GM23338 (cell line): Measurements from ENCODE around the gene CENPS. TPM values are rescaled to one million over a fixed set of nuclear protein-coding genes. Genes with fewer than 3 reads are reported as not detected.

Source experiments
- ATAC-seq: fragments of 200-7000 bp; cut with Tn5 transposase; 3 replicates; pipeline ENCODE4 v1.9.1; 2020
- DNase-seq: peaks from one replicate; pipeline ENCODE4 v3.0.0-alpha.2; 2015; ENCODE audit warnings: low spot score
- H2AFZ ChIP-seq: fragments of 200-600 bp; sonication (generic); 2 replicates; pipeline ENCODE4 v1.8.0; 2016; ENCODE audit warnings: antibody characterized with exemption, mild to moderate bottlenecking, moderate library complexity
- H3F3A ChIP-seq: fragments of 200-600 bp; sonication (generic); replicated peaks from 2 replicates; pipeline ENCODE4 v1.8.0; 2017; ENCODE audit warnings: antibody characterized with exemption, mixed run types, low read depth
- H3K27ac ChIP-seq: fragments of 200-600 bp; sonication (generic); 2 replicates; pipeline ENCODE4 v1.6.1; 2016; ENCODE audit warnings: low read depth
- H3K27me3 ChIP-seq: fragments of 200-600 bp; sonication (generic); 2 replicates; pipeline ENCODE4 v1.8.0; 2016; ENCODE audit warnings: mild to moderate bottlenecking, mixed run types, moderate library complexity; ENCODE audit not compliant: insufficient read depth
- H3K36me3 ChIP-seq: fragments of 200-600 bp; sonication (generic); 2 replicates; pipeline ENCODE4 v1.8.0; 2016; ENCODE audit warnings: mild to moderate bottlenecking; ENCODE audit not compliant: insufficient read depth
- H3K4me1 ChIP-seq: fragments of 200-600 bp; sonication (generic); 2 replicates; pipeline ENCODE4 v1.8.0; 2016; ENCODE audit warnings: mild to moderate bottlenecking, moderate library complexity; ENCODE audit not compliant: insufficient read depth
- H3K4me2 ChIP-seq: fragments of 200-600 bp; sonication (generic); 2 replicates; pipeline ENCODE4 v1.7.1; 2017; ENCODE audit warnings: mixed run types
- H3K4me3 ChIP-seq: fragments of 200-600 bp; sonication (generic); 2 replicates; pipeline ENCODE4 v1.6.1; 2016; ENCODE audit warnings: mixed run types
- H3K79me2 ChIP-seq: fragments of 200-600 bp; sonication (generic); replicated peaks from 2 replicates; pipeline ENCODE4 v1.8.0; 2017; ENCODE audit warnings: mild to moderate bottlenecking; ENCODE audit not compliant: insufficient read depth
- H3K9me2 ChIP-seq: fragments of 200-600 bp; sonication (generic); 2 replicates; pipeline ENCODE4 v1.8.0; 2017; ENCODE audit not compliant: insufficient read depth
- H4K20me1 ChIP-seq: fragments of 200-600 bp; sonication (generic); replicated peaks from 2 replicates; pipeline ENCODE4 v1.8.0; 2017; ENCODE audit warnings: mild to moderate bottlenecking; ENCODE audit not compliant: insufficient read depth
- H3K27ac Mint-ChIP-seq: 2 replicates; pipeline ENCODE4 v1.8.0; 2020; ENCODE audit warnings: inconsistent platforms, mild to moderate bottlenecking, moderate library complexity, mixed read lengths
- H3K27me3 Mint-ChIP-seq: 3 replicates; pipeline ENCODE4 v1.8.0; 2022; ENCODE audit warnings: low read depth, mild to moderate bottlenecking, moderate library complexity, mixed read lengths, inconsistent platforms; ENCODE audit not compliant: insufficient read depth, poor library complexity
- H3K36me3 Mint-ChIP-seq: 3 replicates; pipeline ENCODE4 v1.8.0; 2021; ENCODE audit warnings: low read depth, mild to moderate bottlenecking, inconsistent platforms, moderate library complexity, mixed read lengths
- H3K4me1 Mint-ChIP-seq: 3 replicates; pipeline ENCODE4 v1.8.0; 2020; ENCODE audit warnings: mild to moderate bottlenecking, inconsistent platforms, mixed read lengths
- H3K4me3 Mint-ChIP-seq: 3 replicates; pipeline ENCODE4 v1.8.0; 2021; ENCODE audit warnings: moderate library complexity, mild to moderate bottlenecking, inconsistent platforms, mixed read lengths
- H3K9me3 Mint-ChIP-seq: 3 replicates; pipeline ENCODE4 v1.8.0; 2020; ENCODE audit warnings: moderate library complexity, mild to moderate bottlenecking, inconsistent platforms, mixed read lengths
- CREB1 ChIP-seq: fragments of 250-450 bp; sonication (Bioruptor Pico); IDR thresholded peaks from 2 replicates; pipeline ENCODE4 v1.5.0; 2020; ENCODE audit warnings: low read depth, mild to moderate bottlenecking, moderate library complexity
- EZH2 ChIP-seq: fragments of 200-600 bp; sonication (generic); IDR thresholded peaks from one replicate; pipeline ENCODE4 v1.8.0; 2017; ENCODE audit warnings: antibody characterized with exemption, mild to moderate bottlenecking, low read depth; ENCODE audit not compliant: unreplicated experiment
- EZH2phosphoT487 ChIP-seq: fragments of 200-600 bp; sonication (generic); IDR thresholded peaks from one replicate; pipeline ENCODE4 v1.8.1; 2018; ENCODE audit warnings: antibody characterized with exemption; ENCODE audit not compliant: unreplicated experiment
- JUNB ChIP-seq: IDR thresholded peaks from one replicate; pipeline ENCODE4 v1.6.1; 2016; ENCODE audit warnings: antibody characterized with exemption; ENCODE audit not compliant: unreplicated experiment
- NANOG ChIP-seq: IDR thresholded peaks from 2 replicates; pipeline ENCODE4 v1.6.1; 2016; ENCODE audit warnings: antibody characterized with exemption, borderline replicate concordance
- POLR2AphosphoS5 ChIP-seq: IDR thresholded peaks from 2 replicates; pipeline ENCODE4 v1.6.1; 2016; ENCODE audit warnings: antibody characterized with exemption, low read depth
- STAT1 ChIP-seq: IDR thresholded peaks from one replicate; pipeline ENCODE4 v1.6.1; 2016; ENCODE audit warnings: antibody characterized with exemption; ENCODE audit not compliant: unreplicated experiment
- ZNF114 ChIP-seq: fragments of 250-450 bp; sonication (Bioruptor Pico); IDR thresholded peaks from 2 replicates; pipeline ENCODE4 v1.5.0; 2020; ENCODE audit warnings: mild to moderate bottlenecking, moderate library complexity
- ZNF331 ChIP-seq: fragments of 250-450 bp; sonication (Bioruptor Pico); IDR thresholded peaks from 2 replicates; pipeline ENCODE4 v1.5.0; 2020; ENCODE audit warnings: low read depth, mild to moderate bottlenecking, moderate library complexity
- polyA plus RNA-seq: library from polyadenylated mRNA; unstranded; fragments of >200 nt; fragmentation: Nextera tagmentation; extraction: Ambion mirVana; gene quantifications from 2 replicates; pipeline ENCODE4 v1.2.1, GENCODE V29; 2016
- total RNA-seq: library from RNA; depleted of rRNA; stranded (reverse); fragments of >200 nt; shearing (Covaris generic); gene quantifications from 2 replicates; pipeline ENCODE4 v1.2.3, GENCODE V29; 2014
- TF ChIP-seq, protein P1 (sequence below): fragments of 250-450 bp; sonication (Bioruptor Pico); IDR thresholded peaks from 2 replicates; pipeline ENCODE4 v1.5.0; 2020; ENCODE audit warnings: mild to moderate bottlenecking, moderate library complexity
- TF ChIP-seq, protein P2 (sequence below): IDR thresholded peaks from one replicate; pipeline ENCODE4 v1.6.1; 2018; ENCODE audit warnings: antibody characterized with exemption; ENCODE audit not compliant: unreplicated experiment

Gene CENPS
- total and polyA plus RNA-seq, 2 experiments from 2014 or later: 4.7 to 31.3 TPM

DNA sequence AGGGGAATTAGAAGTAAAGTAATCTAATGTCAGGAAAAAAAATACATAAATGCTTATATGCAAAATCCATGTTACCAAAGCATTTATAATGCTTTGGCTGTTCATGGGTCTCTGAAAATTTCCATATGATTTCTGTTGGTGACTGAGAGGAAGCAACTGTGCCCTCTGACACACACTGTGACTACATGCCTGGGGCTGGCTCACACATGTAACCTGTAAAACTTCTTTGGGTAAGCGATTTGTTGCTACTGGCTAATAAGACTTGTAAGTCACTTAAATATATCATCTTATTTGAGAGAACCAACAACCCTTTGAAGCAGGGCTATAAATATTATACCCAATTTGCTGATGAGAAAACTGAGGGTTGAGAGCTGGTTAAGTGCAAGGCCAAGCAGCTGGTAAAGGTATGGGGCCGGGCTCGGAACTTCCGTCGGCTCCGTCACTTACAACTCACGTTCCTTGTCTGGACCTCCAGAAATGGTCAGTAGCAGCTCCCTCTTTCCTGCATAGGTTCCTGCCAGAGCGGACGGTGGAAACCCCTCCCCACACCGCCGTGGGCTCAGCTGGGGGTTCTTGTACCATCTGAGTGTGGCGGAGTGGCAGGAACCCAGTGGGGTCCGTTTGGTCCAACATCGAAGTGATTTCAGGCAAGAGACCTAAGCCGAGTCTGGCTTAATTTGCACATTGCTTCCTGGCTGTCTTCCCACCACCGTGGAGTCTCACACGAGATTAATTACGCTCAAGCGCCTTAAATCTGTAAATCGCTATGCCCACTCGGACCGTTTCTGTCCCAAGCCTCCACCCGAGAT lies 41.4 kb downstream of the CENPS start (continued):
- TF ChIP-seq, protein P1, sequence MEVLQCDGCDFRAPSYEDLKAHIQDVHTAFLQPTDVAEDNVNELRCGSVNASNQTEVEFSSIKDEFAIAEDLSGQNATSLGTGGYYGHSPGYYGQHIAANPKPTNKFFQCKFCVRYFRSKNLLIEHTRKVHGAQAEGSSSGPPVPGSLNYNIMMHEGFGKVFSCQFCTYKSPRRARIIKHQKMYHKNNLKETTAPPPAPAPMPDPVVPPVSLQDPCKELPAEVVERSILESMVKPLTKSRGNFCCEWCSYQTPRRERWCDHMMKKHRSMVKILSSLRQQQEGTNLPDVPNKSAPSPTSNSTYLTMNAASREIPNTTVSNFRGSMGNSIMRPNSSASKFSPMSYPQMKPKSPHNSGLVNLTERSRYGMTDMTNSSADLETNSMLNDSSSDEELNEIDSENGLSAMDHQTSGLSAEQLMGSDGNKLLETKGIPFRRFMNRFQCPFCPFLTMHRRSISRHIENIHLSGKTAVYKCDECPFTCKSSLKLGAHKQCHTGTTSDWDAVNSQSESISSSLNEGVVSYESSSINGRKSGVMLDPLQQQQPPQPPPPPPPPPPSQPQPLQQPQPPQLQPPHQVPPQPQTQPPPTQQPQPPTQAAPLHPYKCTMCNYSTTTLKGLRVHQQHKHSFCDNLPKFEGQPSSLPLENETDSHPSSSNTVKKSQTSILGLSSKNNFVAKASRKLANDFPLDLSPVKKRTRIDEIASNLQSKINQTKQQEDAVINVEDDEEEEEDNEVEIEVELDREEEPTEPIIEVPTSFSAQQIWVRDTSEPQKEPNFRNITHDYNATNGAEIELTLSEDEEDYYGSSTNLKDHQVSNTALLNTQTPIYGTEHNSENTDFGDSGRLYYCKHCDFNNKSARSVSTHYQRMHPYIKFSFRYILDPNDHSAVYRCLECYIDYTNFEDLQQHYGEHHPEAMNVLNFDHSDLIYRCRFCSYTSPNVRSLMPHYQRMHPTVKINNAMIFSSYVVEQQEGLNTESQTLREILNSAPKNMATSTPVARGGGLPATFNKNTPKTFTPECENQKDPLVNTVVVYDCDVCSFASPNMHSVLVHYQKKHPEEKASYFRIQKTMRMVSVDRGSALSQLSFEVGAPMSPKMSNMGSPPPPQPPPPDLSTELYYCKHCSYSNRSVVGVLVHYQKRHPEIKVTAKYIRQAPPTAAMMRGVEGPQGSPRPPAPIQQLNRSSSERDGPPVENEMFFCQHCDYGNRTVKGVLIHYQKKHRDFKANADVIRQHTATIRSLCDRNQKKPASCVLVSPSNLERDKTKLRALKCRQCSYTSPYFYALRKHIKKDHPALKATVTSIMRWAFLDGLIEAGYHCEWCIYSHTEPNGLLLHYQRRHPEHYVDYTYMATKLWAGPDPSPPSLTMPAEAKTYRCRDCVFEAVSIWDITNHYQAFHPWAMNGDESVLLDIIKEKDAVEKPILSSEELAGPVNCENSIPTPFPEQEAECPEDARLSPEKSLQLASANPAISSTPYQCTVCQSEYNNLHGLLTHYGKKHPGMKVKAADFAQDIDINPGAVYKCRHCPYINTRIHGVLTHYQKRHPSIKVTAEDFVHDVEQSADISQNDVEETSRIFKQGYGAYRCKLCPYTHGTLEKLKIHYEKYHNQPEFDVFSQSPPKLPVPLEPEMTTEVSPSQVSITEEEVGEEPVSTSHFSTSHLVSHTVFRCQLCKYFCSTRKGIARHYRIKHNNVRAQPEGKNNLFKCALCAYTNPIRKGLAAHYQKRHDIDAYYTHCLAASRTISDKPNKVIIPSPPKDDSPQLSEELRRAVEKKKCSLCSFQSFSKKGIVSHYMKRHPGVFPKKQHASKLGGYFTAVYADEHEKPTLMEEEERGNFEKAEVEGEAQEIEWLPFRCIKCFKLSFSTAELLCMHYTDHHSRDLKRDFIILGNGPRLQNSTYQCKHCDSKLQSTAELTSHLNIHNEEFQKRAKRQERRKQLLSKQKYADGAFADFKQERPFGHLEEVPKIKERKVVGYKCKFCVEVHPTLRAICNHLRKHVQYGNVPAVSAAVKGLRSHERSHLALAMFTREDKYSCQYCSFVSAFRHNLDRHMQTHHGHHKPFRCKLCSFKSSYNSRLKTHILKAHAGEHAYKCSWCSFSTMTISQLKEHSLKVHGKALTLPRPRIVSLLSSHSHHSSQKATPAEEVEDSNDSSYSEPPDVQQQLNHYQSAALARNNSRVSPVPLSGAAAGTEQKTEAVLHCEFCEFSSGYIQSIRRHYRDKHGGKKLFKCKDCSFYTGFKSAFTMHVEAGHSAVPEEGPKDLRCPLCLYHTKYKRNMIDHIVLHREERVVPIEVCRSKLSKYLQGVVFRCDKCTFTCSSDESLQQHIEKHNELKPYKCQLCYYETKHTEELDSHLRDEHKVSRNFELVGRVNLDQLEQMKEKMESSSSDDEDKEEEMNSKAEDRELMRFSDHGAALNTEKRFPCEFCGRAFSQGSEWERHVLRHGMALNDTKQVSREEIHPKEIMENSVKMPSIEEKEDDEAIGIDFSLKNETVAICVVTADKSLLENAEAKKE (CRISPR knock-in tag): no peak
- TF ChIP-seq STAT1: no peak
- no peak for TF ChIP-seq CREB1 (CRISPR knock-in tag)

DNA sequence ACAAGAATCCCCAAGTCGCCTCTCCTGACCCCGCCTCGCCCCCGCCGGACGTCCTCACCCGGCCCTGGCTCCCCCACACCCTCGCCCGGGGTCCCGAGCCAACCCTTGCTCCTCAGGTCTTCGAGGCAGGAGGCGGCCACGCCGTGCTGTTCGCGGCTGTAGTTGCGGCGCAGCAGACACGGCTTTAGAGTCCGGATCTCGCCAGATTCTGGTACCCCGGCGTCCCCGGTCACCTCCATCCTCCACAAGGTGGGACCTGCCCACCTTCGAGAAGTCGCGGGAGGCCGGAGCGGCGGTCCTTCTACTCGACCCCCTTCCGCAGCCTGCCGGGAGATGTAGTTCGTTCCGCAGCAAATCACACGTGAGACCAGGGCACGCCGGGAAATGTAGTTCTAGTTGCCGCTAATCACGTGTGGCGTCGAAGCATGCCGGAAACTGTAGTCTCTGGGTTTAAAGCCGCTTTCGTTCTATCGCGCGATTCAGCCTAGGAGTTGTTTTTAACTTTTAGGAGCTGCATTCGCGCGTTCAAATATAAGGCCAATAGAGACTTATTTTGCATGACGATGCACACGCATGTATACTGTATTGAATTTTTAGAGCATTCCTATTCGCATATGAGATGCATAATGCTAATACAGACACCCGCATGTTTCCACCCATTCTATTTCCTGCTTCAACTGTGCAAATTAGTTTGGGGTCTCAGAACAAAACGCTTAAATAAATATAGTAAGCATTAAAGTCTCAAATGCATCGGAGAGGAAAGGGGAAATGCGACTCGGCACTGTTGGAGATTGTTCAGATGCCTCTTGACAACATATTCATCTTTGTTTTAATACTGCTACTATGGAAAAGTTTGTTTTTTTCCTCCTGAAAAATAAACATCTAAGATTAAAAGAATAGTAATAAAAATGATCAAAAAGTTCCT lies 42.2 kb downstream of the CENPS start, which contains the start of gene DFFA:
Gene DFFA (minus strand): TSS at position 310 of the 925 bp plus-strand sequence. CDS start 71 bp downstream, at position 239.
- Histone ChIP-seq H3K36me3 (peaks cover 16% of the 10 kb centered on the region), H3K9me2 (no peaks in the 10 kb centered on the region), H3K27me3 (no peaks in the 10 kb centered on the region), H3K79me2 (peaks cover 62% of the 10 kb centered on the region), H2AFZ (peak within 1 kb of the TSS; percentile 89), H3K4me2 (peak within 1 kb of the TSS; percentile 79), H3K27ac (peak within 1 kb of the TSS; percentile 27; the same call in 1 of the 2 replicates), H3K4me3 (peak within 1 kb of the TSS; percentile 78), H4K20me1 (peaks cover 35% of the 10 kb centered on the region), H3F3A (peaks cover 17% of the 10 kb centered on the region), H3K4me1 (peaks cover 20% of the 10 kb centered on the region)
- ATAC-seq (peak; percentile 85), DNase-seq (peak; percentile 100)
- Mint-ChIP-seq H3K9me3 (no peaks in the 10 kb centered on the region), H3K36me3 (peaks cover 31% of the 10 kb centered on the region), H3K27me3 (peaks cover 11% of the 10 kb centered on the region), H3K4me3 (peak within 1 kb of the TSS; percentile 97), H3K4me1 (peaks cover 22% of the 10 kb centered on the region), H3K27ac (peak within 1 kb of the TSS; percentile 97)
- TF ChIP-seq STAT1 (no peak), JUNB (no peak), ZNF114 (CRISPR knock-in tag) (no peak), POLR2AphosphoS5 (peak; percentile 98), EZH2phosphoT487 (no peak), EZH2 (no peak), ZNF331 (CRISPR knock-in tag) (no peak), NANOG (no peak)
- TF ChIP-seq, protein P2, sequence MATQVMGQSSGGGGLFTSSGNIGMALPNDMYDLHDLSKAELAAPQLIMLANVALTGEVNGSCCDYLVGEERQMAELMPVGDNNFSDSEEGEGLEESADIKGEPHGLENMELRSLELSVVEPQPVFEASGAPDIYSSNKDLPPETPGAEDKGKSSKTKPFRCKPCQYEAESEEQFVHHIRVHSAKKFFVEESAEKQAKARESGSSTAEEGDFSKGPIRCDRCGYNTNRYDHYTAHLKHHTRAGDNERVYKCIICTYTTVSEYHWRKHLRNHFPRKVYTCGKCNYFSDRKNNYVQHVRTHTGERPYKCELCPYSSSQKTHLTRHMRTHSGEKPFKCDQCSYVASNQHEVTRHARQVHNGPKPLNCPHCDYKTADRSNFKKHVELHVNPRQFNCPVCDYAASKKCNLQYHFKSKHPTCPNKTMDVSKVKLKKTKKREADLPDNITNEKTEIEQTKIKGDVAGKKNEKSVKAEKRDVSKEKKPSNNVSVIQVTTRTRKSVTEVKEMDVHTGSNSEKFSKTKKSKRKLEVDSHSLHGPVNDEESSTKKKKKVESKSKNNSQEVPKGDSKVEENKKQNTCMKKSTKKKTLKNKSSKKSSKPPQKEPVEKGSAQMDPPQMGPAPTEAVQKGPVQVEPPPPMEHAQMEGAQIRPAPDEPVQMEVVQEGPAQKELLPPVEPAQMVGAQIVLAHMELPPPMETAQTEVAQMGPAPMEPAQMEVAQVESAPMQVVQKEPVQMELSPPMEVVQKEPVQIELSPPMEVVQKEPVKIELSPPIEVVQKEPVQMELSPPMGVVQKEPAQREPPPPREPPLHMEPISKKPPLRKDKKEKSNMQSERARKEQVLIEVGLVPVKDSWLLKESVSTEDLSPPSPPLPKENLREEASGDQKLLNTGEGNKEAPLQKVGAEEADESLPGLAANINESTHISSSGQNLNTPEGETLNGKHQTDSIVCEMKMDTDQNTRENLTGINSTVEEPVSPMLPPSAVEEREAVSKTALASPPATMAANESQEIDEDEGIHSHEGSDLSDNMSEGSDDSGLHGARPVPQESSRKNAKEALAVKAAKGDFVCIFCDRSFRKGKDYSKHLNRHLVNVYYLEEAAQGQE: no peak
